Measurements from ENCODE around the gene RCOR1.

The RCOR1 gene

DNA sequence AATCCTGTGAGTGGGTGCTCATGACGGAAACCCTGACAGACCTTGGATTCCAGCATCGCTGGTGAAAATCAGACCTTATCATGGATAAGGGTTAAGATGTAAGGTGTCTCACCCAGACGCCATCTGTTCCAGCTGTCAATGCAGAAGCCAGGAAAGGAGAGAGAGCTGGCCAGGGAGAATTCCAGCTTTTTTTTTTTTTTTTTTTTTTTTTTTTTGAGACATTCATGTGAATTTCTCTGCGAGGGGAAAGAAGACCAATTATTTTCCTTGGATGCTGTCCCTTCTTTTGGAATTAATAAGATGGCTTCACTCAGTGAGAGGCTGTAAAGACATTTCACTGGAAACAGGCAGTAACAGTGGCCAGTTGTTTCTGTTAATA, 186.6 kb downstream of the RCOR1 start:
- DNase-seq, result no peak

DNA sequence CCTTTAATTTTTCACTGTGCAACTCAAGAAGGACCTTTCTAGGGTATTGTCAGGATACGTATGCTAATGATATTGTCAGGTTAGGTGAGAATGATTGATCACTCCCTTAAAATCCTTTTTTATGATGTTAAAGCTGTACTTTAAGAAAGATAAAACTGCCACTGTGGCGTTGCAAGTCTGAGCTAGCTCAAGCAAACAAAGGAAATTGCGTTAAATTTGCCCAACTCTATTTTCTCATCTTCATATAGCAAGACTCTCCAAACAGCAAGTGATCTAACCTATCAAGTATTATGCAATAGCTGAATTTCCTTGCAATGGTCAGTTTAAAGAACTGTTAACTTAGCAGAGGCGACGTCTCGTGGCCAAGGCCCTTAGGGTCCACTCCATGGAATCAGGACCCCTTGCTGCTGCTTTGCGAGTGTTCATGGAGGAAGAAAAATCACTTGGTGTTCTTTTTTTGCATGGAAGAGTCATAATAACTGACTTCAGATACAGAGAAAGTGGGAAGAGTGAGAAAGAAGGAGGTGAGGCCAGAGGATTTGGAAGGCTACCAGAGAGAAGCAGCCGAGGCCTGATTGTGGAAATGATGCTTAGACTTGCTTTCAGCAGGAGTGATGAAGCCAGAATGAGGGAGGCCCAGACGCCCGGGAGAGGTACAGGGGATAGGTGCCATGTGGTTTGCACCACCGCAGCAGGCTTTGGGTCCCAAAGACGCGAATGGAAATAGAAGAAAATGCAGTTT, 187.3 kb downstream of the RCOR1 start:
- no peak for DNase-seq

Measured in NCI-H748 treated with DMSO at 0.1 percent for 48 hours (cell line).